NCI-H460 (cell line): Measurements from ENCODE around the gene RIC8A. TPM values are rescaled to one million over a fixed set of nuclear protein-coding genes. Genes with fewer than 3 reads are reported as not detected.
"Not testable (repeated sequence)": the region's sequence is repeated elsewhere in the genome, so short reads cannot be mapped to it uniquely, and the experiment has no call there.

Experiments used
- DNase-seq: peaks from one replicate; pipeline ENCODE4 v3.0.0-alpha.2; 2016; ENCODE audit warnings: low read depth; ENCODE audit errors: extremely low read depth
- total RNA-seq: library from RNA; depleted of rRNA; stranded (reverse); fragments of >200 nt; shearing (Covaris generic); gene quantifications from 2 replicates; pipeline ENCODE4 v1.2.3, GENCODE V29; 2014

RIC8A gene
- total RNA-seq, 1 experiment from 2014 or later, result 53.9 TPM

DNA sequence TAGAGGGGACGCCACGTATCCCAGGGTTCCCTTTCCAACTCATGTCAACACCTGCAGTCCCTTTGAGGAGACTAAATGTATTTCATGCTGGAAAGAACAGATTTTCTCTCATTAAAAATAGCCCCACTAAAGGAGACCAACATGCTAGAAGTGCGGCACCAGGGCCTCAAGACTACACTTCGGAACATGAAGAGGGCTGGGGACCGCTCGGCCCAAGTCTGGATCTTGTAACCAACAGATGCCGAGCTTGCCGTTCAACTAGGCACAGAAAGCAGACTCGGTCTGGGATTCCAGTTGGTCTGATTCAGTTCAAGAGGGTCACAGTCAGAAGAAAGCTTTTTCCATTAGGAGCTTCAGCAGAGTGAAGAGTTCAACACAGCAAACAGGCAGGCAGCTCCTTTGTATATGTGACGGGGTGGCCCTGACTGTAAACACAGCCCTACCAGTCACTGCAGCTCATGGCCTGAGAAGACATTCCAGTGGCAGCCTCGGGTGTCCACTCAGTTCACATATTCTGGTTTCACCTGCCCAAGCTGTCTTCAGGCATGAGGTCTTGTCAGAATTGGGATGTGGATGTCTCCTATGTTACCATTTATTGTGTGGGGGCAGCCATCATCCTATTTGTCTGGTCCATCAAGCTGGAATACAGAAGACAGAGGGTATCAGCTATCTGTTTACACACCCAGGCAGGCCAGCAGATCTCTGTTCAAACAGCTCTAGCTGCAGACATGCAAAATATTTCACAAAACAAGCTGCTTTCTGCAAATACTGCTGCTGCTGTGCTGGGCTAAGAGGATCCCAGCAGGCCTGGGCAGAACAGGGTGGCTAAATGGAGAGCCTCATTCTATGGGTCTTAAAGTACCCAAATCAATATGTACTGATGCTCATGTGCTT, 8.8 kb downstream of the RIC8A start:
- DNase-seq, result no peak

GRCh38 chr11:217704-218103, 10.2 kb downstream of the RIC8A start:
- DNase-seq, result no peak

DNA sequence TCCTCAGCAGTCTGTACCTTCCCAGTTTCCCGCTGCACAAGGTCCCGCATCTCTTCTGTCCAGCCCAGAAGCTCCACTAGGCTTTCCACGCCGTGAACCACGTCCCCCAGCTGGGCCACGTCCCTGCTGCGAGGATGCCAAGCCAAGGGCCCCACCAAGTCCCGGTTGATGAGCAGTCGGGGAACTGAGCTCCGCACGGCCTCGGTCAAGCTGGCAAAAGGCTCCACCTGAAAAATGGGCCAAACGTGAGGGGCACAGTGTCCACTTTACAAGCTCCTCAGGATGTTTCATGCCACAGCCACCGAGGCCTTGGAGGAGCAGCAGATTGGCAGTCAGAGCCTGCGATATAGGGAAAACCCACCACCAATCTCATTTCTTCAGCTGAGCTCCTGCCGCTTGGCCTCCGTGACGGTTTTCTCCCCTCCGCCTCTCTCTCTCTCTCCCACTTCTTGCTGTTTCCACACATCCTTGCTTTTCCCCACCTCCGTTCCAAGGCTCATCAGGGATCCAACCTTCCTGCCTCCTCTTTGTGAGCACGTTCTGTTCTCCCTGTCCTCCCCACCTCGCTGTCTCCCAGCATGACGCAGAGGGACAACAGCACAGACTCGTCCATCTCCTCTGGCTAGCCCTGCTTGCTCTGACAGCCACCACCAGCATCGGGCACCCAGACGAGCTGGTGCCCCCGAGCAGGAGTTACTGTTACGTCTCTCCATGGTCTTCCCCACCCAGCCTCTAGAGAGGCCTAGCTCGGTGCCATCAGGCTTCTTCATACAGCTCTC, 11.5 kb downstream of the RIC8A start:
- no peak for DNase-seq

DNA sequence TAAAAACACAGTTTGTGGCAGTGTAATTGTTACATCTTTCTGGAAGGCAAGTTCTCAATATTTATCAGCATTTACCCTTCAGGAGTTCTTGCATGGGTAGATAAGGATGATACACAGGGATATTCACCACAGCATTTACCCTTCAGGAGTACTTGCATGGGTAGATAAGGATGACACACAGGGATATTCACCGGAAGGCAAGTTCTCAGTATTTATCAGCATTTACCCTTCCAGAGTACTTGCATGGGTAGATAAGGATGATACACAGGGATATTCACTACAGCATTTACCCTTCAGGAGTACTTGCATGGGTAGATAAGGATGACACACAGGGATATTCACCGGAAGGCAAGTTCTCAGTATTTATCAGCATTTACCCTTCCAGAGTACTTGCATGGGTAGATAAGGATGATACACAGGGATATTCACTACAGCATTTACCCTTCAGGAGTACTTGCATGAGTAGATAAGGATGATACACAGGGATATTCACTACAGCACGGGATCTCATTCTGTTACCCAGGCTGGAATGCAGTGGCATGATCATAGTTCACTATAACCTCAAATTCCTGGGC, 13.2 kb downstream of the RIC8A start:
- DNase-seq, result not testable (repeated sequence)

GRCh38 chr11:221539-221938, 14.0 kb downstream of the RIC8A start:
- no peak for DNase-seq

GRCh38 chr11:221998-222789, 14.7 kb downstream of the RIC8A start:
- no peak for DNase-seq

DNA sequence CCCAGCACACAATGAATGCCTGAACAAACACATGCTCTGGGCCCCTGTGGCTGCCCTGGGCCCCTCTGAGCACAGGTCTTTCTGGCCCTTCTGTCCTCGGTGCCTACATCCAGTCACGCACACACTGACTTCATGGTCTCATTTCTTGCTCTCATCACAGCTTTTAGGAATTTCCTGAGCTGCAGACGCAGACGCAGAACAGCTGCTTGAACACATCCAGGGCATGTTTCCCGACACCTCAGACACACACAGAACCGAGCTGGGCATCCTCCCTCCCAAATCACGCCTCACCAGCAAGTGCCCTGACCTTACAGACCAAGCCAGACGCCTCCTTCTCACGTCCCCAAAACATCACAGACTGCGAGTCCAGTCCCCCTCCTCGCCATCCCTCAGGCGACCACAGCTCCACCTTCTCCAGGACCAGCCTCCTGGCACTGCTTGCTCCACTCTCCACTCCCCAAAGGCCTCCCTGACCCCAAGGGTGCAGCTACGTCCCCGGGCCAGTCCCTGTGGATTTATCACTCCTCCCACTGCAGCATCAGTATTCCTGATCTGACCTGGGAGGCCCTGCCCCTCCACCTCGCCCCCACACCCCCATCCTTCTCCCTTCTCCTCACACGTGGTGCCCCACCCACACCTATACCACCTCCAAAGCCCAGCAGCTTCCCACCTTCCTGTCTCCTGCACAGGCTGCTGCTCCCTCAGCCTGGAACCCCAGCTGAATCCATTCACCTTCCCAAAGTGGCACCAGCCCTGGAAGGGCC, 15.7 kb downstream of the RIC8A start:
- DNase-seq, result no peak

DNA sequence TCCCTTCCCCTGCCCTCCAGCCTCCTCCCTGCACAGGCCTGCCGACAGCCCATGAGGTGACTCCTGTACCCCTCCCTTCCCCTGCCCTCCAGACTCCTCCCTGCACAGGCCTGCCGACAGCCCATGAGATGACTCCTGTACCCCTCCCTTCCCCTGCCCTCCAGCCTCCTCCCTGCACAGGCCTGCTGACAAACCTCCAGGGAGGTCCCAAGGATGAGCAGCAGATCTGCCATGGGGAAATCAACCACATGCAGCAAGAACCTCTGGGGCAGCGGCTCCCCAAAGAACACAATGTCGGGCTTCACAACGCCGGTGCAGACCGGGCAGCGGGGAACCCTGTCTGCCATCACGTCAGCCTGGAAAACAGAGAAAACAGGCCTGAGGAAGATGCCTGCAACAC, 16.4 kb downstream of the RIC8A start:
- no peak for DNase-seq

GRCh38 chr11:224424-224823, 16.9 kb downstream of the RIC8A start:
- no peak for DNase-seq

GRCh38 chr11:225734-226453, 18.4 kb downstream of the RIC8A start:
- no peak for DNase-seq

DNA sequence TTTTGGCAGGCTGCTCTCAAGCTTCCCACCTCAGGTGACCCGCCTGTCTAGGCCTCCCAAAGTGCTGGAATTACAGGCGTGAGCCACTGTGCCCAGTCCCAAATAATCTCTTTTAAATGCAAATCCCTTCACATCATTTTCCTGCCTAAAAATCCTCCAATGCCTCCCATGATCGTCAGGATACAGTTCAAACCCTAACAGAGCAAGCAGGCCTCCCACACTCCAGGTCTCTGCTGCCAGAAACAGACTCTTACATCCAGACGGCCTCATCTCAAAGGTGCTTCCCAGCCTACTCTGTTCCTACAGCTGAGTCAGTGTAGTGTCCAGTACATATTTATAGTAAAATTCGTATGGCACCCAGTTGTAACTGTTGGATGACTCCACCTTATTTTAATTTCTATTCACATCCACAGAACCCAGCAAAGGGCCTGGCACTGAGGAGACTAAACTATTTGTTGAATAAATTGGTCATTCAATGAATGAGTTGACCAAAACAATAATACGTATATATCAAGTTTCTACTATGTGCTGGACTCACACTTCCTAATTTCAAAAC, 20.4 kb downstream of the RIC8A start:
- no peak for DNase-seq

DNA sequence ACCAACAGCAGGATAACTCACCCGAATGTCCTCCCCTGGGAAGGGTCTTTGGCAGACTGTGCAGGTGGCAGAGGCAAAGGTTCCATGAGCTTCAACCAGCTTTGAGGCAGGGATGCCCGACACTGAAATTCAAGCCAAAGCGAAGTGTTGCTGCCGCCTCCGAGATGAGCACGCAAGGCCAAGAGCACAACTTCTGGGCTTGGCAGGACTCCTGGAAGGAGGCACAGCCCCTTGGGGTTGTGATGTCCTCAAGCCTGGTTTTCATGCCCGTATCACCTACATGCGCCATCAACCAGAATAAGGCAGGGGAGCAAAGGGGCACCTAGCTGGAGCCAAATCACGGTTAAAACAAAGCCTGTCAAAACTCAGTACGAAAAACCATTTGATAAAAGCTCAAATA, 22.9 kb downstream of the RIC8A start:
- no peak for DNase-seq

DNA sequence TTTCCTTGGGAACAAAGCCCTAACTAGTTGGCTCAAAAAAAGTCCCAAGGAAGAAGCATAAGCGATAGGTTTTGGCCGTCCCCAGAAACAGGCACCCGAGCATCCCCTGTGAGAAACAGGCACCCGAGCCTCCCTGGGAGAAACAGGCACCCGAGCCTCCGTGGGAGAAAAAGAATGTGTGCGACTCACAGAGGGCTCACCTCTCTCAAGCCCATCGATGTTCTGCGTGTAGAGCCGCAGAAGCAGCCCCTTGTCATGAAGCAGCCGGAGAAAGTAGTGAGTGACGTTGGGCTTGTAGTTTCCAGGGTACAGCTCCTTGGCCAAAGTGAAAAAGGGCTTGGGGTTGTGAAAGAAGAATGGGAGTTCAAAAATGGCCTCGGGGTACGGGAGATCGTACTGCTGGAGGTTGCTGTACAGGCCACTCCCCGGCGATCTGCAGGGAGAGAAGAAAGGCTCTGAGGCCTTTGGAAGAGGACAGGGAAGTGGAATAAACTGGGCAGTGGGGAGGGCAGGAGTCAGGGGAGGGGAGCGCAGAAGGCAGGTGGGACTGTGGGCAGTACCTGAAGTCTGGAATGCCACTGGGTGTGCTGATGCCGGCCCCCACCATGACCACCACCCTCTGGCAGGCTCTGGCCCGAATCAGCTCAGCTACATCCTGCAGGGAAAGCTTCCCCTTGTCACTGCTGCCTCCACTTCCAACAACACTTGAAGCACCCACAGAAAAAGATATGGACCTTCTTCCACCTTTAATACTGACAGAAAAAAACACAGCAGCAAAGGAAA, 25.5 kb downstream of the RIC8A start:
- DNase-seq, result no peak

- no peak for DNase-seq
These were observed 27.7 kb downstream of the RIC8A start for GRCh38 chr11:235180-235579.

GRCh38 chr11:235609-235996, 28.1 kb downstream of the RIC8A start:
- no peak for DNase-seq

- peak; percentile 75 for DNase-seq
These were observed 28.7 kb downstream of the RIC8A start, which contains the start of gene SIRT3 for GRCh38 chr11:235997-236773. Gene SIRT3 (minus strand): TSS chr11:236342. CDS start chr11:236328, 14 bp downstream.
